RWPE2 (cell line): Measurements from ENCODE around the gene IGLON5.

Experiments used
- ATAC-seq: fragments of 200-7000 bp; cut with Tn5 transposase; 3 replicates; pipeline ENCODE4 v1.9.1; 2021; ENCODE audit warnings: low read depth
- DNase-seq: peaks from one replicate; pipeline ENCODE4 v3.0.0-alpha.2; 2020; ENCODE audit warnings: low spot score
- H3K27ac ChIP-seq: fragments of 450-650 bp; 2 replicates; pipeline ENCODE4 v1.5.1; 2017; ENCODE audit warnings: mild to moderate bottlenecking; ENCODE audit not compliant: poor library complexity, severe bottlenecking
- H3K27me3 ChIP-seq: fragments of 250-450 bp; sonication (Bioruptor Pico); 2 replicates; pipeline ENCODE4 v1.5.1; 2021; ENCODE audit warnings: mild to moderate bottlenecking, moderate library complexity; ENCODE audit not compliant: insufficient read depth, poor library complexity, severe bottlenecking
- H3K36me3 ChIP-seq: fragments of 250-450 bp; sonication (Bioruptor Pico); 2 replicates; pipeline ENCODE4 v1.5.1; 2020; ENCODE audit warnings: low read depth, mild to moderate bottlenecking, moderate library complexity
- H3K4me1 ChIP-seq: fragments of 250-450 bp; sonication (Bioruptor Pico); 2 replicates; pipeline ENCODE4 v1.5.1; 2021; ENCODE audit warnings: mild to moderate bottlenecking, moderate library complexity; ENCODE audit not compliant: insufficient read depth, poor library complexity, severe bottlenecking
- H3K4me3 ChIP-seq: fragments of 250-450 bp; sonication (Bioruptor Pico); 2 replicates; pipeline ENCODE4 v1.5.1; 2021; ENCODE audit warnings: mild to moderate bottlenecking, moderate library complexity; ENCODE audit not compliant: severe bottlenecking
- H3K9me3 ChIP-seq: fragments of 250-450 bp; sonication (Bioruptor Pico); 2 replicates; pipeline ENCODE4 v1.5.1; 2021; ENCODE audit warnings: mild to moderate bottlenecking, moderate library complexity; ENCODE audit not compliant: severe bottlenecking
- TF ChIP-seq, protein P1 (sequence below): fragments of 450-650 bp; IDR thresholded peaks from one replicate; pipeline ENCODE4 v1.5.1; 2017; ENCODE audit warnings: mild to moderate bottlenecking, moderate library complexity; ENCODE audit not compliant: poor library complexity, severe bottlenecking

The IGLON5 gene

DNA sequence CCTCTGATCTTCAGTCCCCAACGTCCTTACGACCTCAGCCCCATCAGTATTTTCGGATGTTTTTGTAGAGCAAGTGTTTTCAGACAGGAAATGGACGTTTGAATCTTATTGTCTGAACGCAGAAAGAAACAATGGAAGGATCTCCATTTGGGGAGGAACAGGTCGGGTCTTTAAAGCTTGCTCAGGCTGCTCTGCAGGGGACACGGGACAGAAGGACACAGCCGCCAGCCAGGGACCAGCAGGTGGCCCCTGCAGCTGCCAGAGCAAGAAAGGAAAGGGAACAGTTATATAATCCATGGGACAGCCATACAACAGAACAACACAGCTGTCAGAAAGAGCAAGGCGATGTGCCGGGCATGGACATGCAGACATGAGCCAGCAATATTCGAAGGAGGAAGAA, 18.5 kb upstream of the IGLON5 start:
- H3K27ac ChIP-seq, result no peak overlapping the region
- peaks cover 6% of the 10 kb centered on the region for H3K27me3 ChIP-seq
- H3K9me3 ChIP-seq, result no peaks in the 10 kb centered on the region
- no peaks in the 10 kb centered on the region for H3K36me3 ChIP-seq
- DNase-seq (no peak), ATAC-seq (no peak)
- TF ChIP-seq, protein P1, sequence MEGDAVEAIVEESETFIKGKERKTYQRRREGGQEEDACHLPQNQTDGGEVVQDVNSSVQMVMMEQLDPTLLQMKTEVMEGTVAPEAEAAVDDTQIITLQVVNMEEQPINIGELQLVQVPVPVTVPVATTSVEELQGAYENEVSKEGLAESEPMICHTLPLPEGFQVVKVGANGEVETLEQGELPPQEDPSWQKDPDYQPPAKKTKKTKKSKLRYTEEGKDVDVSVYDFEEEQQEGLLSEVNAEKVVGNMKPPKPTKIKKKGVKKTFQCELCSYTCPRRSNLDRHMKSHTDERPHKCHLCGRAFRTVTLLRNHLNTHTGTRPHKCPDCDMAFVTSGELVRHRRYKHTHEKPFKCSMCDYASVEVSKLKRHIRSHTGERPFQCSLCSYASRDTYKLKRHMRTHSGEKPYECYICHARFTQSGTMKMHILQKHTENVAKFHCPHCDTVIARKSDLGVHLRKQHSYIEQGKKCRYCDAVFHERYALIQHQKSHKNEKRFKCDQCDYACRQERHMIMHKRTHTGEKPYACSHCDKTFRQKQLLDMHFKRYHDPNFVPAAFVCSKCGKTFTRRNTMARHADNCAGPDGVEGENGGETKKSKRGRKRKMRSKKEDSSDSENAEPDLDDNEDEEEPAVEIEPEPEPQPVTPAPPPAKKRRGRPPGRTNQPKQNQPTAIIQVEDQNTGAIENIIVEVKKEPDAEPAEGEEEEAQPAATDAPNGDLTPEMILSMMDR, result no peak
- no peak overlapping the region for H3K4me3 ChIP-seq
- no peaks in the 10 kb centered on the region for H3K4me1 ChIP-seq

DNA sequence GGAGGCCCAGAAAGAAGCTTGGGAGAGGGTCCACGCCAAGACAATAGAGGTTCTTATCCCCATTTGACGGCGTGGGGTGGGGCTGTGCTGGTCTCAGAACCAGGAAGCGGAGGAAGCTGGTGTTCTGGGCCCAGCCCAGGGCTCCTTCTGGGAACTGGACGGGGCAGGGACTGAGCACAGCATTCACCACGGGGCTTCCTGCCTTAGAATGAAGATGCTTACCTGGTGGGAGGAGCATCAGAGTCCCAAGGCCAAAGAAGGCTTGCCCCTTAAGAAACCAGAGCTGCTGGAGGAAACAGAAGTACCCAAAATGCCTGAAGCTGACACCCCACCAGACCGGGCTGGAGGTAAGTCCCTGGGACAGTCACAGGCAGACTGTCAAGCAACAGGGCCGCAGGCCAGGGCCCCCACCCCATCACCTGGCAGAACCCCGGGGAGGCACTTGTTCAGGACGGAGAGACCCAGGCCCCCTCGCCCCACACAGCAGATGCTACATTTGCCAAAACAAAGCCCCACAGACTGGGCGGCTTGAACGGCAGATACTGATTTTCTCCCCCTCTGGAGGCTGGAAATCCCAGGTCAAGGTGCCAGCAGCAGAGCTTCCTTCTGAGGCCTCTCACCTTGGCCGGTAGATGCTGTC, 17.8 kb upstream of the IGLON5 start:
- H3K4me3 ChIP-seq, result no peak overlapping the region
- TF ChIP-seq, protein P1, result no peak
- no peak for DNase-seq

DNA sequence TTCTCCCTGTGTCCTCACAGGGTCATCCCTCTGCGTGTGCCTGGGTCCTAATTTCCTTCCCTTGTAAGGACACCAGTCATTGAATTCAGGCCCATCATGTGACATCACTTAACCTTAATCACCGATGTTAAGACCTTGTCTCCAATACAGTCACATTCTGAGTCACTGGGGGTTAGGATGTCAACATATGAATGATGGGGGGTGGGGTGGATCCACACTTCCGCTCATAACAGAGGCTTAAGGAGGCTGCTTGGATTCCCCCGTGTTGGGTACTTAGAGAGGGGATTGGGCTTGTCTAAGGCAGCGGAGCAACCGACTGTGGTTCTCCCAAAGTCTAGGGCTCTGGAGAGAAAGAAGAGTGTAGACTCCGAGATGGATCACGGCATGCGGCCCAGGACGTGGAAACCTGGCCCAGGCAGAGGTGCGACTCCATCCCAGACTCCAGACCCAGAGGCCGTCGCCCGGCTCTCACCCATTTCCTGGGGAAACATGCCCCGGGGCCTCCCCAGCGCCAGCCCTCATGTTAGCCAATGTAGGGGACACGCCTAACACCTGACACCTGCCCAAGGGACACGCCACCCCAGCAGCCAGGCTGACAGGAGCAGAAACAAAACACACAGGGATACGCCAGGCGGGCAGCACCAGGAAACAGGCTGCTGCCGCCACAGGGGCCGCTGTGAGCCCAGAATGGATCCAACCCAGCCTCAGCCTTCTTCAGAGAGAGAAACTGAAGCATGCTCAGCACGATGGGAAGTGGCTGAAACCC, 17.1 kb upstream of the IGLON5 start:
- H3K27me3 ChIP-seq, result peaks cover 13% of the 10 kb centered on the region
- H3K36me3 ChIP-seq, result no peaks in the 10 kb centered on the region
- TF ChIP-seq, protein P1, result no peak
- no peak for DNase-seq
- no peak overlapping the region for H3K27ac ChIP-seq
- no peak overlapping the region for H3K4me3 ChIP-seq
- no peaks in the 10 kb centered on the region for H3K9me3 ChIP-seq
- H3K4me1 ChIP-seq, result no peaks in the 10 kb centered on the region
- no peak for ATAC-seq

More for the DNA sequence above, 17.8 kb upstream of the IGLON5 start:
- H3K36me3 ChIP-seq, result no peaks in the 10 kb centered on the region
- no peaks in the 10 kb centered on the region for H3K9me3 ChIP-seq
- H3K4me1 ChIP-seq, result no peaks in the 10 kb centered on the region
- no peak for ATAC-seq
- peaks cover 8% of the 10 kb centered on the region for H3K27me3 ChIP-seq
- H3K27ac ChIP-seq, result no peak overlapping the region

DNA sequence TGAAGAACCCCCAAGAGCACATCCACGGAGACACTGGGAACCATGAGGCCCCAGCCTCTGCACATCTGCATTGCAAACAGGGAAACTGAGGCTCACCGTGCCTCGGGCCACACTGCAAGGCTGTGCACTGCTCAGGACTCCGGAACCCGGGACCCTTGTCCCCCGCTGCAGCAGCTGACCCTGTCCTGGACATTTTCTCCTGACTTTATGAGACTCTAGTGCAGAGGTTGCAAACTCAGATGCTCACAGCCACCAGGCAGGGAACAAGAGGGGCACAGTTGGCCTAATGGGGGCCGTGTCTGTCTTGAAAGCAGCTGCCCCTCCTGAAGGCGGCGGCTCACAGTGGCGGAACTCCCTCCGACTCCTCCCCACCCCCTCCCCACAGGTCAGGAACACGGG, 16.5 kb upstream of the IGLON5 start:
- H3K27me3 ChIP-seq, result peaks cover 13% of the 10 kb centered on the region
- no peak overlapping the region for H3K27ac ChIP-seq

More for the DNA sequence above, 16.5 kb upstream of the IGLON5 start:
- Histone ChIP-seq H3K4me1 (no peaks in the 10 kb centered on the region), H3K9me3 (no peaks in the 10 kb centered on the region), H3K36me3 (no peaks in the 10 kb centered on the region), H3K4me3 (no peak overlapping the region)
- no peak for ATAC-seq
- DNase-seq, result no peak
- TF ChIP-seq, protein P1, result no peak
